NCI-H345 (cell line): ENCODE measurements around the gene CDR2L.
"Not testable (repeated sequence)": the region's sequence is repeated elsewhere in the genome, so short reads cannot be mapped to it uniquely, and the experiment has no call there.

Experiments
- DNase-seq: peaks from one replicate; lab custom pipeline; 2025; lab: John Stamatoyannopoulos, UW

Gene CDR2L

GRCh38 chr17:74959826-74960515 lies 27.5 kb upstream of the CDR2L start:
- DNase-seq: no peak

DNA sequence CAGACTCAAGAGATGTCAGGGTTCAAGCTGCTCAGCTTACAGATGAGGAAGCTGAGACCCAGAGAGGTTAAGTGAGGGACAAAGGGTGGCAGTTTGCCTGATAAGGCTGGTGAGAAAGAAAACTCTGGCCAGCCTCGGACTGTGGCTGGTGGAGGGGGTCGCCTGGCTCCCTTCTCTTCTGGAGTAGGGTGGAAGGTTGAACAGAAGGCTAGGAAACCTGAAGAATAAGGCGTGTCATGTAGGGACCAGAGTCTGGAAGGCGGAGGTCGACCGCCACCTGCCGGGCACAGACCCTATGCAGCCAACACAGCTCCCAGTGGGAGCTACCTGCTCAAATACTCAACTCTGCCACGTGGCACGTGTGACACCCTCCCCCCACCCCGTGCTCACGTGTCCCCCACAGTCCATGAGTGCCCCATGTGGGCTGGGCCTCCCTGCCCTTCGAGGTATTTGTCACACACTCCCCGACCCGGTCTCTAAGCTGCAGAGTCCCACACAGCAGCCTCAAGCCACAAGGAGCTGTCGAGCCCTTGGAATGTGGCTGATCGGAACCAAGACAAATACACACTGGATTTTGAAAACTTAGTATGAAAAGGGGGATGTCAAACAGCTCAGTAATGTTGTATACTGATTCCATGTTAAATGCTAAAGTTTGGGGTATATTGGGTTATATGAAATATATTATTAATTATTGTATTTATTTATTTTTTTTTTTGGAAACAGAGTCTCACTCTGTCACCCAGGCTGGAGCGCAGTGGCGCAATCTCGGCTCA lies 26.7 kb upstream of the CDR2L start:
- DNase-seq: no peak

DNA sequence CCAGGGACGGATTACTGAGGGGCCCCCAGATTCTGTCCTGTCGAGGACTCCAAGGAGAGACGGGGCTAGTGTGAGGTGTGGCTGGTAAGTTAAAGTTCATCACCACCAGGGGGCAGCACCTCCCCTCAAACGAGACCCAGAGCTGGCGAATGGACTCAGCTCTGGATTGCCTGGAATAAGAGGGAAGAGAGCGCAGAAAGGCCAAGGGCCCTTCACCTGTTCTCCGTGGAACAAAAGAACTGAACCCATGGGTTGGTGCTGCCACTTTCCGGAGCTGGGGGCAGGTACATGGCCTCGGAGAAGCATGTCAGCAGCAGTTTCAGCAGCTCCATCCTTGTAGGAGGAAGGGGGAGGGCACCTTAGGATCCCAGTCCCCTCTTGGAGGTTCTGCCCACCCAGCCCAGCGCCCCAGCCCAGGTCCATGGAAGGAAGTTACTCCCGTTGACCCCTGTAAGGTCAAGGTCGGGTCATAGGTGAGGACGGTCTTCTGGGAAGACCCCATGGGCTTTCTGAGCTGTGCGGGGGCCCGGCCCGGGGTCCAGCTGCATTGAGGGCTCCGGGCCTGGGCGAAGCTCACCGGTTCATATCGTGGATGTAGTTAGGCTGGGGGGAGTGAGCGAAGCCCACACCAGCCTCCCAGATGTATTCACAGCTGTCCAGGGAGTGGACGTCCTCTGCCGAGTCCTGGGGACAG lies 25.6 kb upstream of the CDR2L start:
- peak; percentile 91 for DNase-seq

DNA sequence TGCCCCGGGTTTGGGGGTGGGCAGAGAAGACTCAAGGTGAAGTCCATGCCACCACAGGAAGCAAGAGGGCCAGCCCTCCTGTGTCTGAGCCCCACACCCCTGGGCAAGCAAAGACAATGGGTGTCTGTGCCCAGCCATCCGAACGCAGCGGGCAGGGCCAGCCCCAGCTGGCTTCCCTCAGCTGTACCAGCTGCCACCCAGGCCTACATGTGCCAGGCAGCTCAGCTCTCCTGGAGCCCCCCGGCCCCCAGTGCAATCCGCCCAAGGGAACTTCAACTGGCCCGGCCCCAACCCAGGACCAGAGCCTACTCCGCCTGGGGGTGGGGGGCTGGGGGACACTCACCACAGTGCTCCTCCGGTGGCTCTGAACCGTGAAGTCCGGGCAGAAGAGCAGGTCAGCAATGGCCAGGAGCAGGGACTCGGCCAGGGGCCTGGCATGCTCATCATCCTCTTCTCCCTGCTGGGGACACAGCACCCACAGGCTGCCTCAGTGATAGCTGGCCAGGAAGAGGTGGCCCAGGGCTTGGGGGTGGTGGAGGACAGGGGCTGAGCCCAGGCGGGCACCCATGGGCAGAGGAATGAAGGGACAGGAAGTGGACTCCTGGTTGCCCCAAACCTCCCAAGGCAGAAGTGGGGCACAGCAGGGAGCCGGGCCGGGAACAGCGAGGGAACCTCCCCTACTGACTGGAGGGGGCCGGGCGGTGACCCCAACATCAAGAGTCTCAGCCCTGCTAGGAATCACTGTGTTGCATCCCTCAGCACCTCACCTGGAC lies 24.6 kb upstream of the CDR2L start:
- DNase-seq: no peak

- DNase-seq: no peak
Observed at GRCh38 chr17:74963656-74964055, 23.8 kb upstream of the CDR2L start.

GRCh38 chr17:74964246-74964761 lies 23.1 kb upstream of the CDR2L start:
- no peak for DNase-seq

GRCh38 chr17:74964988-74965622 lies 22.3 kb upstream of the CDR2L start:
- no peak for DNase-seq

- no peak for DNase-seq
Observed at GRCh38 chr17:74968361-74968780, 19.1 kb upstream of the CDR2L start.

- not testable (repeated sequence) for DNase-seq
Observed at GRCh38 chr17:74969501-74969900, 17.9 kb upstream of the CDR2L start.

DNA sequence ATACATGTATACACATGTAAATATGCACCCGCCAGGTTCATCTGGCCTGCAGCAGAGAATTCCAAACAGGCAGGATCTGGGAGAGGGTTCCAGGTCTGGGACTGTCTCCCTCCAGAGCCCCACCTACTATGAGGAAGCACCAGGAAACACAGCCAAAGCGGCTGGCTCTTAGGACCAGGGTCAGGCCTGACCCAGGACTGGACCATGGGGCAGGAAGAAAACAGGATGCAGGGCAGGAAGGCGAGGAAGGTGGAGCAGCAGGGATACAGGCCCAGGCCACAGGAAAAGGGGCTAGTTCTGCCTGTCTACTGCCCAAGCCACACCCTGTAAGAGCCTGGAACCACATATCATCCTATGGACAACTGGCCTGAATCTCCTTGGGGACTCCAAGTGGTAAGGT lies 17.0 kb upstream of the CDR2L start:
- DNase-seq: no peak

GRCh38 chr17:74971069-74971841 lies 16.2 kb upstream of the CDR2L start:
- DNase-seq: no peak

DNA sequence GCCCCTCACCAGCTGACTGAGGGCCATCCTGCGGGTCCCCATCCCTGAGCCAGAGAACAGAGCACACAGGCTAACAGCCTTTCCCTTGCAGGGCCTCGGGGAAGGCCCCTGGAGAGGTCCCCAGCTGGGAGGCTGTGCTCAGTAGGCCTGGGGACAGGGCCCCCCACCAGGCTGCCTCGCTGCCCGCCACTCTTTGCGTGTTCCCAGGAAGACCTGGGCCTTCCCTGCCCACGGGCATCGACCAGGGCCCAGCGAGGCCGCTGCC lies 15.7 kb upstream of the CDR2L start:
- DNase-seq: no peak

DNA sequence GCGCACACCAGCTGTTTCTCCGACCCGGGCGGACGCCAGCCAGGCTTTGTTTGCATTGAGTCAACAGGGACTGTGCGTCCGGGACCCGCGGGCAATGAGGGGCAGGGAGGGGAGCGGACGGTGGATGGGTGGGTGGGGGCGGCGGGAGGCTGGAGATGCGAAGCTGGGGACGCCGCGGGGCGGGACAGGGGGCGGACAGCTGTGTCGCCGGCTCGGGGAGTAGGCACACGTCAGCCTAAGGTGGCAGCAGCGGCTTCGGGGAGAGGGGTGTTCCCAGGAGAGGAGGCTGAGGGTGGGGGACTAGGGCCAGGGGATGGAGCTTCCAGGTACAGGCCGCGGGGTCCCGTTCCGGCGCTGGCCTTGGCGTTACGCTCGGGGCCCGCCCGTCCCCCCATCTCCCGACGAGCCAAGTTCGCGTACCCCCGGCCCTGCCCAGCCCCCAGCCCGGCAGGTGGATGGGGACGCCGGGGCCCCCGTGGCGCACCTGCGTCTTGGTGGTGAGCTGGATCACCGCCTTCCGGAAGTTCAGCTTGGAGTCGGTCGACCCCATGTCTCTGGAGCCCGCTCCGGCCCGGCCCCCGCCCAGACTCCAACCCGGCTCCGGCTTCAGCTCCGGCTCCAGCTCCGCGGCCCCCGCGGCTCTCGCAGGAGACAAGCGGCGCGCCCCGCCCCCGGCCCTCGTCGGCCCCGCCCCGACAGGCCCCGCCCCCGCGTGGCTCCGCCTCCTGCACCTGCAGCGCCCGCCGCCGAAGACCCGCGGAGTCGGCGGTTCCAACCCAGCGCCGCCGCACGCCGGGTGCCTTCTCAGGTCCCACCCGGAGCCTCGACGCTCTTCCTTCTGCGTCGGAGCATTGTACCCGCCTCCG lies 15.1 kb upstream of the CDR2L start, which contains the start of gene HID1:
Gene HID1 (minus strand): TSS at position 653 of the 866 bp plus-strand sequence. CDS start 103 bp downstream, at position 550.
- DNase-seq: peak; percentile 87

DNA sequence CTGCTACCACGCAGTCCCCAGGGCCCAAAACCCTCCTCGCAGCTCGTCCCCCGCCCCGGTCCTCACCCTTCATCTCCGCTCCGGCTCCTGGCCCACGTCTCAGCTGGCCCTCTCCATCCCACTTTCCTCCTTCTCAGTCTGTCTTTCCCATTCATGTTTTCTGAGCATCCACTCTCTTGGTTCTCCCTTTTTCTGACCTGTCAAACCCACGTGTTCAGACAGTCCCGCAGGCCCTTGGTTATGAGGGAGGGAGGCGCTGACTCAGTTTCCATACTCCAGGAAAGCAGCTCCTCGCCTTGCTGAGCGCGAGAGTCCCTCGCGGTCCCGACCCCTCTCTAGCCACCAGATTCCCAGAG lies 14.5 kb upstream of the CDR2L start:
- DNase-seq: no peak

DNA sequence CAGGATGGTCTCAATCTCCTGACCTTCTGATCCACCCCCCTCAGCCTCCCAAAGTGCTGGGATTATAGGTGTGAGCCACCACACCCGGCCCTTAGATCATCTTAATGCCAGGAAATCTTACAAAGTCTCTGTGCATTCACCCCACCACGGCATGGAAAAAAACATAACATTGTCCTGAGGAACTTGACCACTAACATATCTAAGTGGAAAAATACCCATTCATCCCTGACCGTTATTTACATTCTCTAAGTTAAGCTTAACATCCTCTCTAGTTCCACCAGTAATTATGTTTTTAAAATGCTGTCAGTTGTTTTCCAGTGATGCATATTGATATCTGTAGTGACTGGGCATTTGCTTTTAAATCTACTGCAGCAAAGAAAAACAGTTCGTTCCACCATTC lies 11.5 kb upstream of the CDR2L start:
- no peak for DNase-seq

- DNase-seq: no peak
Observed at GRCh38 chr17:74977802-74978201, 9.6 kb upstream of the CDR2L start.

DNA sequence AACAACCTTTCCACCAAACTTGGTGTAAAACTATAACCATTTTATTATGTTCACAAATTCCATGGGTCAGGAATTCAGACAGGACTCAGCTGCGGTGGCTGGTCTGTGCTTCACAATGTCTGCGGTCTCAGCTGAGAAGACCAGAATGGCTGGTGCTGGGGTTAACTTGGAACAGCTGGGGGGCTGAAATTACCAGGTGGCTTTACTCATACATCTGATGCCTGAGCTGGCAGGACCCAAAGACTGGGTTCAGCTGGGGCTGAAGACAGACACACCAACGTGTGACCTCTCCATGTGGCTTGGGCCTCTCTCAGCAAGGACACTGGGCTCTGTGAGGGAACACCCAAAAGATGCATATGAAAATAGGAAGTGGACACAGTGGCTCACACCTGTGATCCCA lies 9.2 kb upstream of the CDR2L start:
- DNase-seq: no peak

- no peak for DNase-seq
Observed at GRCh38 chr17:74979408-74980146, 7.9 kb upstream of the CDR2L start.

DNA sequence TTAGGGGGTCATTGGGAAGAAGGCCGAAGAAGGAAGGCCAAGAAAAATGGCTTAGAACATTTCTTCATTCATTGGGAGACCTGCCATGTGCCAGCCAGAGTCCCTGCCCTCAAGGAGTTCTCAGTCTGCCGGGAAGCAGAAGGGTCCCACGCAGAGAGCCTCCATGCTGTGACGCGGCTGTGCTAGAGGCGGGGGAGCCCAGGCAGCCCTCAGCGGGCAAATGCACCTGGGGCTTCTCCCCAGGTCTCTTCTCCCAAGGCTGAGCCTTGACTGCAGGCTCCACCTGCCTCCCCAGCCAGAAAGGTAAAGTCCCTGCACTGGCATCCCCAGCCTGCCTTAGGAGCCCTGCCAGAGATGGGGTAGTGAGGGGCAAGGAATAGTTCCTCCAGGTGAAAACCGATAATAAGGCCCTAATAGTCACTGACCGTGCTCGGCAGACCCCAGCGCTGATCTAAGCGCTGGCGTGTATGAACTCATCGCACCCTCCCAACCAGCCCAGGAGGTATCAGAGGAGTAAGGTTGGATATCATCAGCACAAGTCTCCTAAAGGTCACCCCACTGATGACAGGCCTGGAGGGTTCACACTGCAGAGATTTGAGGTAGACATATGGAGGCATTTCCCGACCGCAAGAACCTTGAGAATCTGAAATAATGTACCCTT lies 6.0 kb upstream of the CDR2L start:
- no peak for DNase-seq
